ENCODE data around the gene PACSIN3. TPM values are rescaled to one million over a fixed set of nuclear protein-coding genes. Genes with fewer than 3 reads are reported as not detected.

PACSIN3 gene
- total RNA-seq, 3 donors from 2014 or later (not counting 1 experiment from before 2014, with no cell fraction given): 1.3 TPM; not detected in 2

DNA sequence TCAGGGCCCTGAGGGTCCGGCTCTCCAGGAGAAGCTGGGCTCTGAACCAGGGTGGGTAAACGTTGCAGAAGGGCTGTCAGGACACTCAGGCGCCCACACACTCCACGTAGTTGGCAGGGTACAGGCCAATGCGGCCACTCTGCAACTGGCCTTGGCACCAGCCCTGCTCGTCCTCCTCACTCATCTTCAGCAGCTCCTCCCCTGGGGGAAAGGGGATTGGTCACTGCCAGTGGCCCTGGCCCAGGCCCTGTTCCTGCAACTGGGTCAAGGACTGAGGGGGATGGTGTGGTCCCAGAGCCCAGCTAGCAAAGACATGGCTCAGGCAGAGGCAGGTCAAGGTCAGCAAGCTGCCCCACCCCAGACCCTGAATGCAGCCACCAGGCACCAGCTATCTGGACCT is 8.4 kb downstream of the PACSIN3 start:
- H3K27me3 ChIP-seq (ENCODE audit: control insufficient read depth, insufficient read depth, low read length): no peaks in the 10 kb centered on the region
- no peaks in the 10 kb centered on the region for H3K9me3 ChIP-seq (ENCODE audit: control insufficient read depth, insufficient read depth, low read length)
- peaks cover 29% of the 10 kb centered on the region for H3K4me1 ChIP-seq (ENCODE audit: control insufficient read depth, insufficient read depth, low read length)
- H3K27ac ChIP-seq (ENCODE audit: low read length): peak overlapping the region; percentile 95
- H3K36me3 Mint-ChIP-seq: no peaks in the 10 kb centered on the region
- WGBS (ENCODE audit: insufficient coverage): 70% methylated on average over 6 of the region's 6 CpGs
- H3K27ac Mint-ChIP-seq: peak overlapping the region; percentile 96
- peaks cover 0 to 3% of the 10 kb centered on the region in 2 donors for H3K27me3 Mint-ChIP-seq (ENCODE audit: low read depth in 2 of 2)
- peak overlapping the region; percentile 97 for H3K4me3 Mint-ChIP-seq
- intact Hi-C loops (cut with micrococcal nuclease): loop anchor here (2.0 to 10.0 kb wide), 3 partner anchors 37 to 227 kb away; partner anchors contain the start of genes DDB2, MADD and SLC39A13
- H3K9me3 Mint-ChIP-seq: no peaks in the 10 kb centered on the region
- ATAC-seq: no peak
- TF ChIP-seq, protein P1, sequence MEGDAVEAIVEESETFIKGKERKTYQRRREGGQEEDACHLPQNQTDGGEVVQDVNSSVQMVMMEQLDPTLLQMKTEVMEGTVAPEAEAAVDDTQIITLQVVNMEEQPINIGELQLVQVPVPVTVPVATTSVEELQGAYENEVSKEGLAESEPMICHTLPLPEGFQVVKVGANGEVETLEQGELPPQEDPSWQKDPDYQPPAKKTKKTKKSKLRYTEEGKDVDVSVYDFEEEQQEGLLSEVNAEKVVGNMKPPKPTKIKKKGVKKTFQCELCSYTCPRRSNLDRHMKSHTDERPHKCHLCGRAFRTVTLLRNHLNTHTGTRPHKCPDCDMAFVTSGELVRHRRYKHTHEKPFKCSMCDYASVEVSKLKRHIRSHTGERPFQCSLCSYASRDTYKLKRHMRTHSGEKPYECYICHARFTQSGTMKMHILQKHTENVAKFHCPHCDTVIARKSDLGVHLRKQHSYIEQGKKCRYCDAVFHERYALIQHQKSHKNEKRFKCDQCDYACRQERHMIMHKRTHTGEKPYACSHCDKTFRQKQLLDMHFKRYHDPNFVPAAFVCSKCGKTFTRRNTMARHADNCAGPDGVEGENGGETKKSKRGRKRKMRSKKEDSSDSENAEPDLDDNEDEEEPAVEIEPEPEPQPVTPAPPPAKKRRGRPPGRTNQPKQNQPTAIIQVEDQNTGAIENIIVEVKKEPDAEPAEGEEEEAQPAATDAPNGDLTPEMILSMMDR (IDR thresholded peaks at IDR 0.05): no peak
- H3K4me3 ChIP-seq (ENCODE audit: low read length): no peak overlapping the region
- DNase-seq: no peak
- peaks cover 24 to 38% of the 10 kb centered on the region in 2 donors for H3K4me1 Mint-ChIP-seq
- peaks cover 14% of the 10 kb centered on the region for H3K36me3 ChIP-seq (ENCODE audit: control insufficient read depth, insufficient read depth, low read length)

DNA sequence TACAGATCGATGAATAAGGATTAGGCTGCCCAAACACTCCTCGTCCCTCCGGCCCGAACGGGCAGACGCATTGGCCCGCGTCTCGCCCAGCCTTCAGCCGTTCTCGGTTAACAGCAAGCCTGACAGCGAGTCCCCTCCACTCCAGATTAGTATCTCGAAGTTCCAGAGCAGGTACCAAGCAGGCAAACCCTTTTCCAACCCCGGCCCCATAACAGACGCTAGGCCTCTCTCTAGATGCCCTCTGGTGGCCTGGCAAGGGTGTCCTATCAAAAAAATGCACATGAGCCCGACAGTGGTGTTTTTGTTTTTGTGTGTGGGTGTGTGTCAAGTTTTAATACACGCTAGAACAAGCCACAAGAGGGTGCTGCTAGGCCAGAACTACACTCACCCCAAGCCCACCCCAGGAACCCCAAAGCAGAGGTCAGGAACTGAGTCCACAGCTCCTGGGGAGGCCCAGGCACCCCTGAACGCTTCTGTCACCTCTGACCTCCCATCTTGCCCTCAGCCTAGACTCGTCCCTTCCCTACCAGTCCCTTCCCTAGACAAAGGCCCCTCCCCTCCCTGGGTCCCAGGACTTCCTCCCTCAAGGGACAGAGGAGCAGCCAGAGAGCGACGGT is 8.9 kb downstream of the PACSIN3 start:
- intact Hi-C loops (cut with micrococcal nuclease): loop anchor here (2.0 to 10.0 kb wide), 3 partner anchors 37 to 227 kb away; partner anchors contain the start of genes DDB2, MADD and SLC39A13
- Mint-ChIP-seq H3K4me1 (peaks cover 24 to 43% of the 10 kb centered on the region in 2 donors), H3K27ac (peak overlapping the region; percentile 96), H3K9me3 (no peaks in the 10 kb centered on the region), H3K27me3 (ENCODE audit: low read depth in 2 of 2) (peaks cover 0 to 3% of the 10 kb centered on the region in 2 donors), H3K36me3 (no peaks in the 10 kb centered on the region), H3K4me3 (peak overlapping the region; percentile 97)
- peaks cover 33% of the 10 kb centered on the region for H3K4me1 ChIP-seq (ENCODE audit: control insufficient read depth, insufficient read depth, low read length)
- peak overlapping the region; percentile 95 for H3K27ac ChIP-seq (ENCODE audit: low read length)
- ATAC-seq (peak; percentile 66 to 81 (median 67)), DNase-seq (peak; percentile 69 to 89)
- WGBS (ENCODE audit: insufficient coverage): 3% methylated on average over 21 of the region's 21 CpGs
- TF ChIP-seq, protein P1 (IDR thresholded peaks at IDR 0.05): peak; percentile 76
- peak overlapping the region; percentile 90 for H3K4me3 ChIP-seq (ENCODE audit: low read length)
- H3K27me3 ChIP-seq (ENCODE audit: control insufficient read depth, insufficient read depth, low read length): no peaks in the 10 kb centered on the region
- H3K9me3 ChIP-seq (ENCODE audit: control insufficient read depth, insufficient read depth, low read length): no peaks in the 10 kb centered on the region
- peaks cover 19% of the 10 kb centered on the region for H3K36me3 ChIP-seq (ENCODE audit: control insufficient read depth, insufficient read depth, low read length)

GRCh38 chr11:47176328-47177228 is 9.7 kb downstream of the PACSIN3 start, which contains the start of gene ARFGAP2:
Gene ARFGAP2, minus strand, starts transcription at chr11:47176879. Its CDS starts 26 bp downstream, at chr11:47176853.
- peak within 1 kb of the TSS; percentile 96 for H3K27ac Mint-ChIP-seq

More at GRCh38 chr11:47176328-47177228, 9.7 kb downstream of the PACSIN3 start, which contains the start of gene ARFGAP2:
- TF ChIP-seq, protein P1 (IDR thresholded peaks at IDR 0.05): no peak
- Histone ChIP-seq H3K36me3 (ENCODE audit: control insufficient read depth, insufficient read depth, low read length) (peaks cover 25% of the 10 kb centered on the region), H3K27ac (ENCODE audit: low read length) (peak within 1 kb of the TSS; percentile 95), H3K4me3 (ENCODE audit: low read length) (peak within 1 kb of the TSS; percentile 91), H3K4me1 (ENCODE audit: control insufficient read depth, insufficient read depth, low read length) (peaks cover 33% of the 10 kb centered on the region), H3K9me3 (ENCODE audit: control insufficient read depth, insufficient read depth, low read length) (no peaks in the 10 kb centered on the region), H3K27me3 (ENCODE audit: control insufficient read depth, insufficient read depth, low read length) (no peaks in the 10 kb centered on the region)
- peak within 1 kb of the TSS; percentile 97 for H3K4me3 Mint-ChIP-seq
- H3K27me3 Mint-ChIP-seq (ENCODE audit: low read depth in 2 of 2): peaks cover 0 to 3% of the 10 kb centered on the region in 2 donors
- H3K9me3 Mint-ChIP-seq: no peaks in the 10 kb centered on the region
- ATAC-seq (peak; percentile 89 to 97 (median 94)), DNase-seq (peak; percentile 97 to 98)
- intact Hi-C loops (cut with micrococcal nuclease): loop anchor here (2.0 to 10.0 kb wide), 3 partner anchors 38 to 228 kb away; partner anchors contain the start of genes DDB2, MADD and SLC39A13
- H3K36me3 Mint-ChIP-seq: no peaks in the 10 kb centered on the region
- WGBS (ENCODE audit: insufficient coverage): under 1% methylated on average over 89 of the region's 89 CpGs
- peaks cover 24 to 47% of the 10 kb centered on the region in 2 donors for H3K4me1 Mint-ChIP-seq
